Activated T-cell treated with anti-CD3 and anti-CD28 coated beads, Interleukin-2, amount 50 U/mL, for 1 hour (primary cell): ENCODE results near the gene EFNA2.
A peak's percentile ranks its signal among the peaks of the same experiment; 100 is the strongest.

Experiments used
- DNase-seq: peaks from one replicate; pipeline ENCODE4 v3.0.0-alpha.2; 2020

Gene EFNA2

GRCh38 chr19:1272423-1273262 lies 13.0 kb upstream of the EFNA2 start:
- DNase-seq, result no peak

- no peak for DNase-seq
Measured at GRCh38 chr19:1273263-1274041, 12.2 kb upstream of the EFNA2 start.

- DNase-seq, result no peak
Measured at GRCh38 chr19:1274081-1274851, 11.4 kb upstream of the EFNA2 start.

- DNase-seq, result no peak
Measured at GRCh38 chr19:1274852-1275259, 10.8 kb upstream of the EFNA2 start.

GRCh38 chr19:1275260-1275975 lies 10.3 kb upstream of the EFNA2 start, which contains the start of gene FAM174C:
Gene FAM174C, plus strand, starts transcription at chr19:1275530. Its CDS starts 20 bp downstream, at chr19:1275550.
- peak; percentile 94 for DNase-seq

- no peak for DNase-seq
Measured at GRCh38 chr19:1275976-1276627, 9.6 kb upstream of the EFNA2 start.

- DNase-seq, result no peak
Measured at GRCh38 chr19:1276628-1277022, 9.0 kb upstream of the EFNA2 start.

GRCh38 chr19:1277061-1277460 lies 8.6 kb upstream of the EFNA2 start:
- DNase-seq, result no peak

GRCh38 chr19:1278074-1278473 lies 7.6 kb upstream of the EFNA2 start:
- DNase-seq, result no peak

GRCh38 chr19:1278713-1279660 lies 6.7 kb upstream of the EFNA2 start:
- DNase-seq, result no peak

- DNase-seq, result peak; percentile 82
Measured at GRCh38 chr19:1279782-1280341, 5.8 kb upstream of the EFNA2 start.

GRCh38 chr19:1280636-1281568 lies 4.8 kb upstream of the EFNA2 start:
- DNase-seq, result no peak

- DNase-seq, result no peak
Measured at GRCh38 chr19:1281569-1282287, 3.9 kb upstream of the EFNA2 start.

GRCh38 chr19:1282588-1283206 lies 3.0 kb upstream of the EFNA2 start:
- no peak for DNase-seq

- DNase-seq, result no peak
Measured at GRCh38 chr19:1283207-1283916, 2.3 kb upstream of the EFNA2 start.

GRCh38 chr19:1283917-1284292 lies 1.8 kb upstream of the EFNA2 start:
- no peak for DNase-seq

GRCh38 chr19:1284293-1284978 lies 1.2 kb upstream of the EFNA2 start:
- no peak for DNase-seq
